Lower leg skin (tissue), 3 donors: ENCODE results near the gene DENND1A.

Experiments
- CTCF ChIP-seq, 3 donors: fragments of 450-650 bp; IDR thresholded peaks; one replicate each; pipeline ENCODE4 v1.5.1; 2016; ENCODE audit warnings: antibody characterized with exemption in 3 of 3, mild to moderate bottlenecking in 3 of 3, moderate library complexity in 2 of 3
- POLR2A ChIP-seq, 2 donors: fragments of 450-650 bp; IDR thresholded peaks; one replicate each; pipeline ENCODE4 v1.6.1; 2016 to 2017; ENCODE audit warnings: antibody characterized with exemption in 2 of 2, mild to moderate bottlenecking in 1 of 2, moderate library complexity in 1 of 2

GRCh38 chr9:123871781-123872180 lies 58.1 kb downstream of the DENND1A start:
- TF ChIP-seq POLR2A (IDR thresholded peaks at IDR 0.05) (no peak), CTCF (IDR thresholded peaks at IDR 0.05) (no peak)
